ENCODE data around the gene PTPRG. TPM values are rescaled to one million over a fixed set of nuclear protein-coding genes. Genes with fewer than 3 reads are reported as not detected.

The PTPRG gene
- total RNA-seq, 4 donors from 2014 or later = 21.1 to 54.2 (median 30.6) TPM

DNA sequence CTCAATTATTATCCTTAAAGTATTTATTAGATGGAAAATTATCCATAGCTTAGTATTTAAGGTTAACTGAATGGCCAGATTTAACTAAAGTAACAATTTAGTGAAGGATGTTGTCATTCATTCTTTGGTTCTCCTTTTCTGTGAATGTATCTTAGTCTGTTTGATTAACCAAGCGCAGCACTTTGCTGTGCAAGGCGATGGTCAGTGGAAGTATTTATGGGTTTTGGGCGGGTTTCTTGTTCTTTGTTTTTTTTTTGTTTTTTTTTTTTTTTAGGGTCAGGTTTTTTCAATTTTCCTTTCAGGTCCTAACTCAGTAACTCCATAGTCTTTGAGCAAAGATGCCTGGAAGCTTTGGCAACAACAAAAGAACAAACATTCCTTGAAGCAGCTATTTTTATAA is 328.8 kb downstream of the PTPRG start:
- Histone ChIP-seq H3K27me3 (no peaks in the 10 kb centered on the region), H3K27ac (no peak overlapping the region), H3K36me3 (no peaks in the 10 kb centered on the region), H3K9me3 (no peaks in the 10 kb centered on the region), H3K4me1 (peaks cover 11 to 22% of the 10 kb centered on the region in 2 donors), H3K4me3 (no peak overlapping the region)
- TF ChIP-seq, protein P1, sequence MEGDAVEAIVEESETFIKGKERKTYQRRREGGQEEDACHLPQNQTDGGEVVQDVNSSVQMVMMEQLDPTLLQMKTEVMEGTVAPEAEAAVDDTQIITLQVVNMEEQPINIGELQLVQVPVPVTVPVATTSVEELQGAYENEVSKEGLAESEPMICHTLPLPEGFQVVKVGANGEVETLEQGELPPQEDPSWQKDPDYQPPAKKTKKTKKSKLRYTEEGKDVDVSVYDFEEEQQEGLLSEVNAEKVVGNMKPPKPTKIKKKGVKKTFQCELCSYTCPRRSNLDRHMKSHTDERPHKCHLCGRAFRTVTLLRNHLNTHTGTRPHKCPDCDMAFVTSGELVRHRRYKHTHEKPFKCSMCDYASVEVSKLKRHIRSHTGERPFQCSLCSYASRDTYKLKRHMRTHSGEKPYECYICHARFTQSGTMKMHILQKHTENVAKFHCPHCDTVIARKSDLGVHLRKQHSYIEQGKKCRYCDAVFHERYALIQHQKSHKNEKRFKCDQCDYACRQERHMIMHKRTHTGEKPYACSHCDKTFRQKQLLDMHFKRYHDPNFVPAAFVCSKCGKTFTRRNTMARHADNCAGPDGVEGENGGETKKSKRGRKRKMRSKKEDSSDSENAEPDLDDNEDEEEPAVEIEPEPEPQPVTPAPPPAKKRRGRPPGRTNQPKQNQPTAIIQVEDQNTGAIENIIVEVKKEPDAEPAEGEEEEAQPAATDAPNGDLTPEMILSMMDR (IDR thresholded peaks at IDR 0.05 in 4 of 5, conservative IDR thresholded peaks at IDR 0.05 in 1 of 5) = no peak
- TF ChIP-seq POLR2A (IDR thresholded peaks at IDR 0.05) = no peak
- ATAC-seq (no peak), DNase-seq (no peak)
- intact Hi-C loops (cut with DNase I; ENCODE audit: low total_unique reads) = no loop called here
- in situ Hi-C loops (cut with MboI; ENCODE audit: low sequenced_read_pairs in 4 of 4) = no loop called here

GRCh38 chr3:61890586-61890985 is 329.2 kb downstream of the PTPRG start:
- no peak for ATAC-seq
- Histone ChIP-seq H3K36me3 (no peaks in the 10 kb centered on the region), H3K27me3 (no peaks in the 10 kb centered on the region), H3K27ac (no peak overlapping the region), H3K4me1 (peaks cover 16 to 26% of the 10 kb centered on the region in 2 donors), H3K4me3 (no peak overlapping the region), H3K9me3 (no peaks in the 10 kb centered on the region)
- in situ Hi-C loops (cut with MboI; ENCODE audit: low sequenced_read_pairs in 4 of 4) (no loop called here), intact Hi-C loops (cut with DNase I; ENCODE audit: low total_unique reads) (no loop called here)
- TF ChIP-seq, protein P1 (IDR thresholded peaks at IDR 0.05 in 4 of 5, conservative IDR thresholded peaks at IDR 0.05 in 1 of 5) = no peak
- TF ChIP-seq POLR2A (IDR thresholded peaks at IDR 0.05) = no peak
- no peak for DNase-seq

DNA sequence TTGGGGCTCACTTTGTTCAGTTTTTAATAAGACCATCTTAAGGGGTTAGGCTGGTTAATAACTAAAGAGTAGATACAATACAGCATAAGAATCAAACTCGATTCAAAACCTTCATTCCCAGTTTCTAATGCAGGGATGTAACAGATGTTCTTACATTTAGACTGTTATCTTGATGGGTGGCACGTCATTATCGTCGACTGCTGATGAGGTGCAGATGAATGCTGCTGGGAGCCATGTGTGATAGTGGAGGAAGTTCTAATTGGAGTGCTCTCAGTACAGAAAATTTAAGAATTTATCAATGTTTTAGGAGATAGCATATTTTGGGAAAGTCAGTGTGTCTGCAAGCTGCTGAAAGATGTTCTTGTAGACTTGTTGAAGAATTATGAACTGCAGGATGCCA is 331.5 kb downstream of the PTPRG start:
- Histone ChIP-seq H3K4me1 (peaks cover 17 to 28% of the 10 kb centered on the region in 2 donors), H3K9me3 (no peaks in the 10 kb centered on the region), H3K4me3 (no peak overlapping the region), H3K36me3 (no peaks in the 10 kb centered on the region), H3K27me3 (no peaks in the 10 kb centered on the region), H3K27ac (no peak overlapping the region)
- in situ Hi-C loops (cut with MboI; ENCODE audit: low sequenced_read_pairs in 4 of 4) = no loop called here
- ATAC-seq (no peak), DNase-seq (no peak)
- TF ChIP-seq POLR2A (IDR thresholded peaks at IDR 0.05) = no peak
- TF ChIP-seq, protein P1 (IDR thresholded peaks at IDR 0.05 in 4 of 5, conservative IDR thresholded peaks at IDR 0.05 in 1 of 5) = no peak
- intact Hi-C loops (cut with DNase I; ENCODE audit: low total_unique reads) = no loop called here

DNA sequence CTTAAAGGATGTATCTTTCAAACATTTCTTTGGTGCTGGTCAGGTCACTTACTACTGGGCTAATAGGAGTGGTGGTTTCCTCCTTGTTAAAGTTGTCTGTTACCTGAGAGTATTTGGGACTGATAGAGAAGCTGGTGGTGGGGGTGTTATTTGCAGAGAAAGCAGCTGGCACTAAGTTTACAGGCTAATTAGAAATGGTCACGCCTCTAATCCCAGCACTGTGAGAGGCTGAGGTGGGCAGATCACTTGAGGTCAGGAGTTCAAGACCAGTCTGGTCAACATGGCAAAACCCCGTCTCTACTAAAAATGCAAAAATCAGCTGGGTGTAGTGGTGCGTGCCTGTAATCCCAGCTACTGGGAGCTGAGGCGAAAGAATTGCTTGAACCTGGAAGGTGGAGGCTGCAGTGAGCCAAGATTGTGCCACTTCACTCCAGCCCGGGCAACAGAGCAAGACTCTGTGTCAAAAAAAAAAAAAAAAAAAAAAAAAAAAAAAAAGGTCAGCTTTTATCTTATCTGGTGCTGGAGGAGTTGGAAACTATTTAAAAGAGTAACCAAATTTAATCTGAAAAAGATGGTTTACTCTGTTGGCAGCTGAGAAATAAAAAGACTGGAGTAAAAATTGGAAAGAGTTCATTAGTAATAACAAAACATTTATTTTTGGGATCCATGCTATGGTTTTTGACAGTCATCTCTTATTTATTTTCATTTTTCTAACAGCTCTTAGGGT is 332.6 kb downstream of the PTPRG start:
- DNase-seq (no peak), ATAC-seq (no peak)
- no peaks in the 10 kb centered on the region for H3K36me3 ChIP-seq
- H3K4me1 ChIP-seq = peaks cover 17 to 38% of the 10 kb centered on the region in 2 donors
- H3K27ac ChIP-seq = peak overlapping the region in 3 of 4 donors; percentile 49 to 69 (median 57)
- in situ Hi-C loops (cut with MboI; ENCODE audit: low sequenced_read_pairs in 4 of 4) = no loop called here
- no peak for TF ChIP-seq POLR2A (IDR thresholded peaks at IDR 0.05)
- TF ChIP-seq, protein P1 (IDR thresholded peaks at IDR 0.05 in 4 of 5, conservative IDR thresholded peaks at IDR 0.05 in 1 of 5) = no peak
- H3K4me3 ChIP-seq = no peak overlapping the region
- no peaks in the 10 kb centered on the region for H3K27me3 ChIP-seq
- no peaks in the 10 kb centered on the region for H3K9me3 ChIP-seq
- intact Hi-C loops (cut with DNase I; ENCODE audit: low total_unique reads) = no loop called here
